GM12891 (cell line): ENCODE measurements around the gene ATP6AP1.

Source experiments
- PAX5 ChIP-seq: IDR thresholded peaks from 2 replicates; pipeline ENCODE4 v1.6.1; 2011; ENCODE audit warnings: low read length, moderate library complexity, mild to moderate bottlenecking; ENCODE audit not compliant: insufficient read depth, severe bottlenecking
- POLR2A ChIP-seq: IDR thresholded peaks from 2 replicates; pipeline ENCODE4 v1.6.1; 2011; ENCODE audit warnings: low read depth, low read length, control low read depth
- POLR2AphosphoS5 ChIP-seq: IDR thresholded peaks from 2 replicates; pipeline ENCODE4 v1.6.1; 2011; ENCODE audit warnings: low read depth, low read length, control low read depth
- POU2F2 ChIP-seq: IDR thresholded peaks from 2 replicates; pipeline ENCODE4 v1.6.1; 2011; ENCODE audit warnings: low read depth, mild to moderate bottlenecking, control low read depth, low read length, moderate library complexity
- TAF1 ChIP-seq: IDR thresholded peaks from 2 replicates; pipeline ENCODE4 v1.6.1; 2011; ENCODE audit warnings: low read depth, low read length, control low read depth

DNA sequence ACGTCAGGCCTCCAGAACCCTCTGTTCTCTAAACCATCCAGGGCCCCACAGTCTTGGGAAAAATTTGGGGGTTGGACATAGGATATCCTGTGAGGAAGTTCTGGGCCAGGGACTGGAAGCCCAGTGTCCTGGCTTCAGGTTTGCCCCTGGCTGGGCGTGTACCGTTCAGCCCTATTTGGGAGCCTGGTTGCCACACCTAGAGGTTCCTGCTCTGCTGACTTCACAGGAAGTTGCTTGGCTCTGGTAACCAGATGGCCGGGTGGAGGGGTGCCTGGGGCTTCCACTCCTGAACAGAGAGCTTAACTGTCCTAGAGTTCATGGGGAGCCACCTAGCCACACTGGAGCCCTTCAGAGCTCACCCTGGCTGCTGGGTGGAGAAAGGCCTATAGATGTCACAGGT lies 16.0 kb upstream of the ATP6AP1 start:
- TF ChIP-seq TAF1 (no peak), POLR2A (no peak), POLR2AphosphoS5 (no peak), POU2F2 (no peak), PAX5 (no peak)
